ENCODE results near the gene MS4A3. TPM values are rescaled to one million over a fixed set of nuclear protein-coding genes. Genes with fewer than 3 reads are reported as not detected.
"Not testable (repeated sequence)": the region's sequence is repeated elsewhere in the genome, so short reads cannot be mapped to it uniquely, and the experiment has no call there.

The MS4A3 gene
- total RNA-seq, 1 experiment from 2014 or later: not detected

DNA sequence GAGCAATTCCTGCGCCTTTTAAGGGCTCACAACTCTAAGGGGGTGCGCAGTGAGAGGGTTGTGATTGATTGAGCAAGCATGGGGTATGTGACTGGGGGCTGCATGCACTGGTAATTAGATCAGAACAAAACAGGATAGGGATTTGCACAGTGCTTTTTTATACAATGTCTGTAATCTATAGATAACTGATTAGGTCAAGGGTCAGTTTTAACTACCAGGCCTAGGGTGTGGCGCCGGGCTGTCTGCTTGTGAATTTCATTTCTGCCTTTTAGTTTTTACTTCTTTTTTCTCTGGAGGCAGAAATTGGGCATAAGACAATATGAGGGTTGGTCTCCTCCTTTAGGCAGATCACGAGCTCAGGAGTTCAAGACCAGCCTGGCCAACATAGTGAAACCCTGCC lies 52.2 kb downstream of the MS4A3 start:
- POLR2A ChIA-PET; intact Hi-C loops (cut with micrococcal nuclease); H3K27me3 Mint-ChIP-seq (ENCODE audit: insufficient read depth, unreplicated experiment); H3K9me3 Mint-ChIP-seq (ENCODE audit: unreplicated experiment); CTCF ChIA-PET; BruUV-seq (replicated peaks); DNase-seq (ENCODE audit: unreplicated experiment); H3K27ac Mint-ChIP-seq (ENCODE audit: low read depth, unreplicated experiment); H3K4me1 Mint-ChIP-seq (ENCODE audit: insufficient read depth, unreplicated experiment); H3K4me3 Mint-ChIP-seq (ENCODE audit: unreplicated experiment); H3K36me3 Mint-ChIP-seq (ENCODE audit: insufficient read depth, unreplicated experiment): not testable (repeated sequence)

DNA sequence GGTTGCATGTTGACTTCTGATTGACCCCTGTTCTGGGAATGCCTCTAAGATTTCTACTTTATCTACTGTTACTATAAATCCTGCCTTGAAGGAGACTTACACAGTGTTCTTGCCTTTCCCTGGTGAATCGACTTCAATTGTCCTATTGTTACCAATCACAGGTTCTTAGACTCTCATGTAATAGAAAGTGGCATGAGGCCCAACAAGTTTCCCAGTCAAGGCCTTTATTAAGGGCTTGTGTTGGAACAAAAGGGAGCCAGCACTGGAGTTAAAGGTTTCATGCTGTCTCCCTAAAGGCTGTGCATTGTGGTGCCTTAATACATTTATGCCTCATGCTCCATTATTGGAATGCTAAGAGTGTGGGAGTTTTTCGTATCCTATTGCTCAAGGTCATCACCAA lies 55.3 kb downstream of the MS4A3 start:
- BruUV-seq (replicated peaks): no TSS peak
- H3K4me1 Mint-ChIP-seq (ENCODE audit: insufficient read depth, unreplicated experiment): no peaks in the 10 kb centered on the region
- CTCF ChIA-PET: no interaction called here

DNA sequence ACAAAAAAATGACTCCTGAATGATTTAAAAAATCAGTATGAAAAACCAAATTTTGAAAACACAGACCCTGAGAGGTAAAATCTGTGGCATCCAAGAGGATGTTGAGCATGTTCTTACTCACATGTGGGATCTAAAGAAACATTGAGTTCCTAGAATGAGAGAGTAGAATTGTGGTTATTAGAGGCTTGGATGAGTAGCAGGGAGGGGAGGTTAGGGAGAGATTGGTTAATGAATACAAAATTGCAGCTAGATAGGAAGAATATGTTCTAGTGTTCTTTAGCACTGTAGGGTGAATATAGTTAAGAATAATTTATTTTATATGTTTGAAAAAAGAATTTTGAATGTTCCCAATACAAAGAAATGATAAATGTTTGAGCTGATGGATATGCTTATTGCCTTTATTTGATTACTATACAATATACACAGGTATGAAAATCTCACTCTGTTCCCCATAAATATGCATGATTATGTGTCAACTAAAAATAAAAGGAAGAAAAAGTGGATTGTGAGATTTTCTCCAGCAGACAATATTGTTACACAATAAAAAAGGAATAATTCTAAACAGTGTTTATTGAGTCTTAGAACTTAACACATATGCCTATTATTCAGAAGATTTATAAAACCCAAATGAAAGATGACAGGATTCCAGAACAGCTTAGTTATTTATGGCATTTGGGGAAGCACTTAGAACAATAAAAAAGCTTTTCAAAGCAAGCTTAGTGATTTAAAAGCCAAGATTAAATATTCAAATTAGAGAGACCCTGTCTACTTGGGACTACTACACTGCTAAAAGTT lies 60.7 kb downstream of the MS4A3 start:
- CTCF ChIA-PET: interaction anchor here (1.4 kb wide), 1 partner anchor 134 kb away, joined by 3 read pairs; no protein-coding TSS in a partner anchor
- DNase-seq (ENCODE audit: unreplicated experiment): no peak
- intact Hi-C loops (cut with micrococcal nuclease): no loop called here
- H3K4me1 Mint-ChIP-seq (ENCODE audit: insufficient read depth, unreplicated experiment): no peaks in the 10 kb centered on the region
- POLR2A ChIA-PET: no interaction called here
- no peak overlapping the region for H3K27ac Mint-ChIP-seq (ENCODE audit: low read depth, unreplicated experiment)
- BruUV-seq (replicated peaks): no TSS peak
- H3K4me3 Mint-ChIP-seq (ENCODE audit: unreplicated experiment): no peak overlapping the region
- H3K27me3 Mint-ChIP-seq (ENCODE audit: insufficient read depth, unreplicated experiment): no peaks in the 10 kb centered on the region
- H3K36me3 Mint-ChIP-seq (ENCODE audit: insufficient read depth, unreplicated experiment): no peaks in the 10 kb centered on the region
- no peaks in the 10 kb centered on the region for H3K9me3 Mint-ChIP-seq (ENCODE audit: unreplicated experiment)
- TF ChIP-seq, protein P1, sequence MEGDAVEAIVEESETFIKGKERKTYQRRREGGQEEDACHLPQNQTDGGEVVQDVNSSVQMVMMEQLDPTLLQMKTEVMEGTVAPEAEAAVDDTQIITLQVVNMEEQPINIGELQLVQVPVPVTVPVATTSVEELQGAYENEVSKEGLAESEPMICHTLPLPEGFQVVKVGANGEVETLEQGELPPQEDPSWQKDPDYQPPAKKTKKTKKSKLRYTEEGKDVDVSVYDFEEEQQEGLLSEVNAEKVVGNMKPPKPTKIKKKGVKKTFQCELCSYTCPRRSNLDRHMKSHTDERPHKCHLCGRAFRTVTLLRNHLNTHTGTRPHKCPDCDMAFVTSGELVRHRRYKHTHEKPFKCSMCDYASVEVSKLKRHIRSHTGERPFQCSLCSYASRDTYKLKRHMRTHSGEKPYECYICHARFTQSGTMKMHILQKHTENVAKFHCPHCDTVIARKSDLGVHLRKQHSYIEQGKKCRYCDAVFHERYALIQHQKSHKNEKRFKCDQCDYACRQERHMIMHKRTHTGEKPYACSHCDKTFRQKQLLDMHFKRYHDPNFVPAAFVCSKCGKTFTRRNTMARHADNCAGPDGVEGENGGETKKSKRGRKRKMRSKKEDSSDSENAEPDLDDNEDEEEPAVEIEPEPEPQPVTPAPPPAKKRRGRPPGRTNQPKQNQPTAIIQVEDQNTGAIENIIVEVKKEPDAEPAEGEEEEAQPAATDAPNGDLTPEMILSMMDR (IDR thresholded peaks at IDR 0.05; ENCODE audit: unreplicated experiment): no peak

More for the DNA sequence above, 55.3 kb downstream of the MS4A3 start:
- POLR2A ChIA-PET: no interaction called here
- Mint-ChIP-seq H3K4me3 (ENCODE audit: unreplicated experiment) (no peak overlapping the region), H3K9me3 (ENCODE audit: unreplicated experiment) (no peaks in the 10 kb centered on the region), H3K27ac (ENCODE audit: low read depth, unreplicated experiment) (no peak overlapping the region), H3K36me3 (ENCODE audit: insufficient read depth, unreplicated experiment) (no peaks in the 10 kb centered on the region), H3K27me3 (ENCODE audit: insufficient read depth, unreplicated experiment) (no peaks in the 10 kb centered on the region)
- intact Hi-C loops (cut with micrococcal nuclease): no loop called here
- TF ChIP-seq, protein P1 (IDR thresholded peaks at IDR 0.05; ENCODE audit: unreplicated experiment): no peak
- DNase-seq (ENCODE audit: unreplicated experiment): no peak

DNA sequence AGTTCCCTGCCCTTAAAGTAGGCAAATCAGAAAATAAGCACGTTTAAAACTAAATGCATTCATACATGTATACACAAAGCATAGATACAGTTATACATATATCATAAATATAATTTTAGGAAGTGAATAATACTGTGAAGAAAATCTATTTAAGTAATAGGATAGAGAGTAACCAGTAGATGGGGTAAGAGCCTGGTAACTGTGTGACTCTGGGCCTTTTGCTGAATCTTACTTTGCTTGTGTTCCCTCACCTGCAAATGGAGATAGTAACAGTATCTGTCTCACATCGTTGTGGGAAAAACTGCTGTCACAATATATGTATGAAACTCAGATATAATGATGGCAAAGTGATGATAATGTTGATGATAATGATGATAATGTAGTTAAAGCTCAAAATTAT lies 61.9 kb downstream of the MS4A3 start:
- Mint-ChIP-seq H3K36me3 (ENCODE audit: insufficient read depth, unreplicated experiment) (no peaks in the 10 kb centered on the region), H3K9me3 (ENCODE audit: unreplicated experiment) (no peaks in the 10 kb centered on the region), H3K4me3 (ENCODE audit: unreplicated experiment) (no peak overlapping the region), H3K27me3 (ENCODE audit: insufficient read depth, unreplicated experiment) (no peaks in the 10 kb centered on the region), H3K4me1 (ENCODE audit: insufficient read depth, unreplicated experiment) (no peaks in the 10 kb centered on the region), H3K27ac (ENCODE audit: low read depth, unreplicated experiment) (no peak overlapping the region)
- intact Hi-C loops (cut with micrococcal nuclease): loop anchor here (1.0 kb wide), 1 partner anchor 75 kb away; no protein-coding TSS in a partner anchor
- DNase-seq (ENCODE audit: unreplicated experiment): peak; percentile 5
- ChIA-PET CTCF (interaction anchor here (0.6 to 1.4 kb wide), 5 partner anchors 11 to 199 kb away, joined by 3 to 7 read pairs (median 4); no protein-coding TSS in a partner anchor), POLR2A (no interaction called here)
- no TSS peak for BruUV-seq (replicated peaks)
- TF ChIP-seq, protein P1 (IDR thresholded peaks at IDR 0.05; ENCODE audit: unreplicated experiment): no peak

Data from MCF 10A (cell line).